ENCODE data around the gene IGLL5.

The IGLL5 gene

GRCh38 chr22:22892096-22893052, 4.8 kb downstream of the IGLL5 start:
- H3K9me2 ChIP-seq (replicated peaks; ENCODE audit: insufficient read depth, low read length) = no peaks in the 10 kb centered on the region
- peak overlapping the region; percentile 100 for H3K9ac ChIP-seq (ENCODE audit: low read length)
- H3K4me1 ChIP-seq (ENCODE audit: low read length) = peaks cover 34% of the 10 kb centered on the region
- no peaks in the 10 kb centered on the region for H3K27me3 ChIP-seq (replicated peaks; ENCODE audit: insufficient read depth, low read length)
- no peak for TF ChIP-seq EZH2 (optimal IDR thresholded peaks at IDR 0.05; ENCODE audit: low read depth, low read length)
- no peak for TF ChIP-seq CTCF (IDR thresholded peaks at IDR 0.05; ENCODE audit: low read length)
- TF ChIP-seq EZH2phosphoT487 (IDR thresholded peaks at IDR 0.05; ENCODE audit: low read length) = no peak
- peaks cover 43% of the 10 kb centered on the region for H3K36me3 ChIP-seq (replicated peaks; ENCODE audit: insufficient read depth, low read length)
- peak overlapping the region; percentile 98 for H3K4me2 ChIP-seq (ENCODE audit: low read depth, low read length)
- no peaks in the 10 kb centered on the region for H3K9me3 ChIP-seq (replicated peaks; ENCODE audit: insufficient read depth, low read length)
- H2AFZ ChIP-seq (ENCODE audit: low read length) = no peak overlapping the region
- peaks cover 100% of the 10 kb centered on the region for H3F3A ChIP-seq (ENCODE audit: insufficient read depth, low read length)
- peak overlapping the region; percentile 99 for H3K4me3 ChIP-seq (ENCODE audit: low read length)
- DNase-seq = peak; percentile 13
- no peaks in the 10 kb centered on the region for H4K20me1 ChIP-seq (ENCODE audit: insufficient read depth, low read length)
- H3K79me2 ChIP-seq (ENCODE audit: low read length) = peaks cover 80% of the 10 kb centered on the region
- H3K27ac ChIP-seq (ENCODE audit: low read length) = peak overlapping the region; percentile 98

GRCh38 chr22:22893077-22893805, 5.6 kb downstream of the IGLL5 start:
- Histone ChIP-seq H3K4me3 (ENCODE audit: low read length) (peak overlapping the region; percentile 99), H3K27ac (ENCODE audit: low read length) (peak overlapping the region; percentile 98), H3K79me2 (ENCODE audit: low read length) (peaks cover 71% of the 10 kb centered on the region), H3K27me3 (replicated peaks; ENCODE audit: insufficient read depth, low read length) (no peaks in the 10 kb centered on the region), H3K4me1 (ENCODE audit: low read length) (peaks cover 42% of the 10 kb centered on the region), H4K20me1 (ENCODE audit: insufficient read depth, low read length) (no peaks in the 10 kb centered on the region), H3F3A (ENCODE audit: insufficient read depth, low read length) (peaks cover 100% of the 10 kb centered on the region), H2AFZ (ENCODE audit: low read length) (no peak overlapping the region), H3K36me3 (replicated peaks; ENCODE audit: insufficient read depth, low read length) (peaks cover 43% of the 10 kb centered on the region), H3K9ac (ENCODE audit: low read length) (peak overlapping the region; percentile 100), H3K4me2 (ENCODE audit: low read depth, low read length) (peak overlapping the region; percentile 98), H3K9me2 (replicated peaks; ENCODE audit: insufficient read depth, low read length) (no peaks in the 10 kb centered on the region), H3K9me3 (replicated peaks; ENCODE audit: insufficient read depth, low read length) (no peaks in the 10 kb centered on the region)
- DNase-seq = peak; percentile 57
- TF ChIP-seq EZH2phosphoT487 (IDR thresholded peaks at IDR 0.05; ENCODE audit: low read length) = no peak
- no peak for TF ChIP-seq EZH2 (optimal IDR thresholded peaks at IDR 0.05; ENCODE audit: low read depth, low read length)
- peak; percentile 11 for TF ChIP-seq CTCF (IDR thresholded peaks at IDR 0.05; ENCODE audit: low read length)

DNA sequence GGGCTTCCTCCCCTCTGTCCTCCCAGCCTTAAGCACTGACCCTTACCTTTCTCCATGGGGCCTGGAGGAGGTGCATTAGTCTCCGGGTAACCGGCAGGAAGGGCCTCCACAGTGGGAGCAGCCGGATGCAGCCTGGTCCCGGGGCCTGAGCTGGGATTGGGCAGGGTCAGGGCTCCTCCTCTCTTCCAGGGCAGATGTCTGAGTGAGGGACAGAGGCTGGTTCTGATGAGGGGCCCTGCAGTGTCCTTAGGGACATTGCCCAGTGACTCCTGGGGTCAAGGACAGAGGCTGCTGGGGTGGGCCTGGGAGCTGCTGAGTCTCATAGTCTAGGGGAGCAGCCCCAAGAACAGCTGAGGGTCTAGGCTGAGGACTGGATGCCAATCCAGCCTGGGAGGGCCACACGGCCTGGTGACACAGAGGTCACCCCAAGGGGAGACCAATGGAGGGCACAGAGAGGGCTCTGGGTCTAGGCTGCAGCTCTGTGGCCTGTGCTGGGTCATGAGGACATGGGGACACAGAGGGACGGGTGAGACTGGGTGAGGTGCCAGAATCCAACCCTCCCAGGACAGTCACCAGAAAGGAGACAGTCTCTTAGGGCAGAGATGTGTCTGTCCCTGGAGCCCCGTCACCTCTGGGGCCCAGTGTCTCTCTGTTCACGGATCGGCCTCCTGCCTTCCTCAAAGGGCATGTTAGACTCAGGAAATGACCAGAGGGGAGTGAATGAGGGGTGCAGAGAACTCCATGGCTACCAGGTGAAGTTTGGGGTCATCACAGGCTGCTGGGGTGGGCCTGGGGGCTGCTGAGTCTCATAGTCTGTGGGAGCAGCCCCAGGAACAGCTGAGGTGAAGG, 6.5 kb downstream of the IGLL5 start:
- H3K4me2 ChIP-seq (ENCODE audit: low read depth, low read length) = peak overlapping the region; percentile 98

More for the DNA sequence above, 6.5 kb downstream of the IGLL5 start:
- Histone ChIP-seq H3K36me3 (replicated peaks; ENCODE audit: insufficient read depth, low read length) (peaks cover 36% of the 10 kb centered on the region), H3K4me3 (ENCODE audit: low read length) (peak overlapping the region; percentile 99), H3K9me3 (replicated peaks; ENCODE audit: insufficient read depth, low read length) (no peaks in the 10 kb centered on the region), H2AFZ (ENCODE audit: low read length) (no peak overlapping the region), H3K79me2 (ENCODE audit: low read length) (peaks cover 62% of the 10 kb centered on the region), H3K4me1 (ENCODE audit: low read length) (peaks cover 45% of the 10 kb centered on the region), H3K9ac (ENCODE audit: low read length) (peak overlapping the region; percentile 100), H3K27ac (ENCODE audit: low read length) (peak overlapping the region; percentile 98), H4K20me1 (ENCODE audit: insufficient read depth, low read length) (no peaks in the 10 kb centered on the region), H3K9me2 (replicated peaks; ENCODE audit: insufficient read depth, low read length) (no peaks in the 10 kb centered on the region), H3F3A (ENCODE audit: insufficient read depth, low read length) (peaks cover 92% of the 10 kb centered on the region), H3K27me3 (replicated peaks; ENCODE audit: insufficient read depth, low read length) (no peaks in the 10 kb centered on the region)
- TF ChIP-seq EZH2 (optimal IDR thresholded peaks at IDR 0.05; ENCODE audit: low read depth, low read length) = no peak
- TF ChIP-seq CTCF (IDR thresholded peaks at IDR 0.05; ENCODE audit: low read length) = no peak
- TF ChIP-seq EZH2phosphoT487 (IDR thresholded peaks at IDR 0.05; ENCODE audit: low read length) = no peak
- peak; percentile 30 for DNase-seq
